Thyroid gland (tissue), 4 donors: Measurements from ENCODE around the gene FARP2.

Experiments used
- CTCF ChIP-seq, 6 experiments: fragments of 200-600 bp in 3 of 6; fragments of 450-650 bp in 3 of 6; sonication (generic) in 3 of 6; IDR thresholded peaks; one replicate each; pipeline ENCODE4 v1.5.1; 2016 to 2019; ENCODE audit warnings: antibody characterized with exemption in 6 of 6, mild to moderate bottlenecking in 2 of 6, inconsistent platforms in 1 of 6, moderate library complexity in 1 of 6
- POLR2A ChIP-seq, 2 donors: fragments of 450-650 bp; IDR thresholded peaks; one replicate each; pipeline ENCODE4 v1.6.1; 2017; ENCODE audit warnings: antibody characterized with exemption in 2 of 2, mild to moderate bottlenecking in 2 of 2, moderate library complexity in 1 of 2

DNA sequence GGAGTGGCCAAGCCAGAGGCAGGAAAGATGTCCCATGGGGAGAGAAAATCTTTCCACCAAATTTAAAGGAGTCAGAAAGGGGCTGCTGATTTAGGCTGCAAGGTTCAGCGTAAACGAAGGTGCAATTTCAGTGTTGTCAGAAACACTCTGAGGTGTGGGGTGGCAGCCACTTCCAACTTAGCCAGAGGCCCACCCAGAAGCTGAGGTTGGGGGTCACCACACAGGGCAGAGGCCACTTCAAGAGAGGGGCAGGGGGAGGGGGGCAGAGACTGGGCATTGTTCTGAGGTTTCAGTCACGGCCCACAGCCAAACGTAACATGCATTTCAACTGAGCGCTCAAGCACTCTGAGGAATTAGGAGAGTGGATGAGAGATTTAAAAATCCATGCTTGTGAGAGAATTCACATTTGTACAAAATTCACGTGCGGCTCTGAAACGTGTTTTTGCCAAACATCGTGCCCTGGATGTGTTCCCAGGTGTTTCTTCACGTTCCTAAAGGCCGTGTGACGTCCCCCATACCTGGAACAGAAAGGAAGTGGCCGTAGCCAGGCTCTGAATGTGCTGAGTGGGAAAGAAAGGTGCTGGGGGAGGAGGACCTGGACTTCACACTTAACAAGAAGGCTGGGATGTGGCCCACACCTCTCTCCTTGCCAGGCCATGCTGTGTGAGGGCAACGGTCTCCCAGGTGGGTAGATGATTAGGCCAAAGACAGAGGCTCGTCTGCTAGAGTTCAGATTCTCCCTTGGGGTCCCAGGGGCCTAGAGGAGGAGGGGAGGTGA, 182.9 kb downstream of the FARP2 start:
- no peak for TF ChIP-seq CTCF (IDR thresholded peaks at IDR 0.05)
- TF ChIP-seq POLR2A (IDR thresholded peaks at IDR 0.05): no peak
